ENCODE data around the gene GRIK2.
"Not testable (repeated sequence)": the region's sequence is repeated elsewhere in the genome, so short reads cannot be mapped to it uniquely, and the experiment has no call there.

GRIK2 gene

DNA sequence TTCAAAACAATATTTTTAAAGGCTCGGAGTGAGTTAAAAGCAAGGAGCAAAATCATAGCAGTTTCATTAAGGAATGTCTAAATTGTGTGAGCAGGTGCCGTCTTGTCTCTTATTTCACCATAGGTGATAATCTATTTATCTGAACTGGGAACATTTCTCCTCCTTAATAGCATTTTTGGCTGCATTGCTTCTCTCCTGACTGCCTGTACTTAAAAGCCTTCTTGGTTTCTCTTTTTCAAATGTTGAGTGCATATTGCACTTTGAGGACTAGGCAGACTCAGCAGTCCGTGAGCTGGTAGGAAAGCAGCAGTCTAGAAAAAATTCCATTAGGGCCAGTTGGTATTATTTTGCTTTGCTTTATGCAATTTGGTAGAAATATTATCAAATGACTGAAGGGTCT, 645.9 kb downstream of the GRIK2 start:
- Histone ChIP-seq H3K4me1 (ENCODE audit: control insufficient read depth, insufficient read depth, low read length) (peaks cover 10% of the 10 kb centered on the region; the same call in 1 of the 2 replicates), H3K27ac (ENCODE audit: low read depth, low read length) (no peak overlapping the region), H3K9ac (ENCODE audit: low read depth, low read length) (no peak overlapping the region), H3K27me3 (ENCODE audit: control insufficient read depth, insufficient read depth, low read length) (no peaks in the 10 kb centered on the region), H3K4me3 (ENCODE audit: low read depth, low read length) (no peak overlapping the region), H3K9me3 (ENCODE audit: control insufficient read depth, insufficient read depth, low read length) (no peaks in the 10 kb centered on the region), H3K36me3 (ENCODE audit: control insufficient read depth, insufficient read depth, low read length) (no peaks in the 10 kb centered on the region)

DNA sequence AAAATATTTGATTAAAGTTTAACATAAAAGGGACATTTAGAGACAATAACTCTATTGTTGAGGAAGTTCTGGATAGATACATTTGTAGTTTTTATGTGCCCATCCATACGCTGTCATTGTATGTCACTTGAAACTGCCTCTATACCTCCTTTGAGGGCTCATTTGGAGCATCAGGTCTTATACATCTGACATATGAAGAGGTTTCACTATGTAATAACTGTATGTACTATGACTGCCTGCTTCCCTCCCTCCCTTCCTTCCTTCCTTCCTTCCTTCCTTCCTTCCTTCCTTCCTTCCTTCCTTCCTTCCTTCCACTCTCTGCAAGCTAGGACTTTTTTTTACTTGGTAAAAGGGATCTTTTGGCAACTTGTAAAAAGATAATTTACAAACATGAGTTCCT, 657.5 kb downstream of the GRIK2 start:
- Histone ChIP-seq H3K27ac (ENCODE audit: low read depth, low read length) (no peak overlapping the region), H3K36me3 (ENCODE audit: control insufficient read depth, insufficient read depth, low read length) (no peaks in the 10 kb centered on the region), H3K4me1 (ENCODE audit: control insufficient read depth, insufficient read depth, low read length) (no peaks in the 10 kb centered on the region), H3K9ac (ENCODE audit: low read depth, low read length) (no peak overlapping the region), H3K4me3 (ENCODE audit: low read depth, low read length) (no peak overlapping the region), H3K27me3 (ENCODE audit: control insufficient read depth, insufficient read depth, low read length) (no peaks in the 10 kb centered on the region), H3K9me3 (ENCODE audit: control insufficient read depth, insufficient read depth, low read length) (no peaks in the 10 kb centered on the region)

DNA sequence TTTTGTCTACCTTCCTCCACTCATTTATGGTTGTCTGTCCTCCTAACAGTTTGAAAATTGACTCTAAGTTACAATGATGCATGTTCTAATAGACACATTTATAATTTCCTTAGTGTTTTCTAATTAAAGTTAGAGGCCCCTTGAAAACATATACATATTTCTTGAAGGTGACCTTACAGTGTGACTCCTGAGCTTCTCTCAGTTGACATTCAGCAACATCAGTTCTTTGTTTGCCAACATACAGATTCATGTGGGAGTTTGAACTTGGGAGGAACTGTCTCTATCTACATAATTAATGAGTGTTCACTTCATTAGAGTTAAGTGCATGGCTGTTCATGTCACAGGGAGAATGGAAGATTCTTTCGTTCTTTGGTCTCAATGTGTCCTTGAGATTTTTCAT, 658.2 kb downstream of the GRIK2 start:
- H3K4me3 ChIP-seq (ENCODE audit: low read depth, low read length) = no peak overlapping the region
- no peaks in the 10 kb centered on the region for H3K36me3 ChIP-seq (ENCODE audit: control insufficient read depth, insufficient read depth, low read length)
- H3K9ac ChIP-seq (ENCODE audit: low read depth, low read length) = no peak overlapping the region
- H3K27ac ChIP-seq (ENCODE audit: low read depth, low read length) = no peak overlapping the region
- no peaks in the 10 kb centered on the region for H3K9me3 ChIP-seq (ENCODE audit: control insufficient read depth, insufficient read depth, low read length)
- no peaks in the 10 kb centered on the region for H3K27me3 ChIP-seq (ENCODE audit: control insufficient read depth, insufficient read depth, low read length)
- no peaks in the 10 kb centered on the region for H3K4me1 ChIP-seq (ENCODE audit: control insufficient read depth, insufficient read depth, low read length)

DNA sequence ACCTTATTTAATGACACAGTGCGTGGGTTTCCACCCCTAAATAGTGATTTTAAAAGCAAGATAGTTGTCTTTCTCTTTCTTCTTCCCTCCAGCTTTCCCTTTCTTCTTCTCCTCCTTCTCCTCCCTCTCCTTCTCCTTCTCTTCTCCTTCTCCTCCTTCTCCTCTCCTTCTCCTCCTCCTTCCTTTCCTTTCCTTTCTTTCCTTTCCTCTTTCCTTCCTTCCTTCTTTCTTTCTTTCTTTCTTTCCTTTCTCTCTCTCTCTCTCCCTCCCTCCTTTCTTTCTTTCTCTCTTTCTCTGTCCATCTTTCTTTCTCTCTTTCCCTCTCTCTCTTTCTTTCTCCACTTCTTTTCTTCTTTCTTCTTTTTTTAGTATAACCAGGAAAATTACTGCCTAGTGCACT, 670.6 kb downstream of the GRIK2 start:
- H3K27me3 ChIP-seq (ENCODE audit: control insufficient read depth, insufficient read depth, low read length) = no peaks in the 10 kb centered on the region
- H3K9me3 ChIP-seq (ENCODE audit: control insufficient read depth, insufficient read depth, low read length) = no peaks in the 10 kb centered on the region
- no peak overlapping the region for H3K27ac ChIP-seq (ENCODE audit: low read depth, low read length)
- H3K4me1 ChIP-seq (ENCODE audit: control insufficient read depth, insufficient read depth, low read length) = no peaks in the 10 kb centered on the region
- H3K4me3 ChIP-seq (ENCODE audit: low read depth, low read length) = no peak overlapping the region
- no peak overlapping the region for H3K9ac ChIP-seq (ENCODE audit: low read depth, low read length)
- no peaks in the 10 kb centered on the region for H3K36me3 ChIP-seq (ENCODE audit: control insufficient read depth, insufficient read depth, low read length)

DNA sequence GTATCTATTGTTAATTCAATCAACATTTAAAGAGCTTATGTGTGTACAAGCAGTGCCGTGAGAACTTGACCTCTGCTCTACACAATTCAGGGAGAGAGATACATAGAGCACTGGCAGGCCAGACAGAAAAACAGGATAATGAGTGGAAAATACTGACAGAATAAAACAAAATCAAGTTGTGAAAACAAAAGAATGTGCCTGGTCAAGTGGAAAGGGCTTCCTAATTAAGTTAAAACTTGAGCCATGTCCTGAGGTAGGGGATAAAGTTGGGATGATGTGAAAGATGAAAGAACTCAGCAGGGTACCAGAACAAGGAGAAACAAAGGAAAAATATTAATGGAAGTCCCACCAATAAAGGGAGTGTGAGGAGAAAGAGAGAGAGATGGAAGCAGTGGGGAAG, 672.8 kb downstream of the GRIK2 start:
- Histone ChIP-seq H3K27ac (ENCODE audit: low read depth, low read length) (no peak overlapping the region), H3K27me3 (ENCODE audit: control insufficient read depth, insufficient read depth, low read length) (no peaks in the 10 kb centered on the region), H3K4me3 (ENCODE audit: low read depth, low read length) (no peak overlapping the region), H3K4me1 (ENCODE audit: control insufficient read depth, insufficient read depth, low read length) (no peaks in the 10 kb centered on the region), H3K9ac (ENCODE audit: low read depth, low read length) (no peak overlapping the region), H3K36me3 (ENCODE audit: control insufficient read depth, insufficient read depth, low read length) (no peaks in the 10 kb centered on the region), H3K9me3 (ENCODE audit: control insufficient read depth, insufficient read depth, low read length) (no peaks in the 10 kb centered on the region)

DNA sequence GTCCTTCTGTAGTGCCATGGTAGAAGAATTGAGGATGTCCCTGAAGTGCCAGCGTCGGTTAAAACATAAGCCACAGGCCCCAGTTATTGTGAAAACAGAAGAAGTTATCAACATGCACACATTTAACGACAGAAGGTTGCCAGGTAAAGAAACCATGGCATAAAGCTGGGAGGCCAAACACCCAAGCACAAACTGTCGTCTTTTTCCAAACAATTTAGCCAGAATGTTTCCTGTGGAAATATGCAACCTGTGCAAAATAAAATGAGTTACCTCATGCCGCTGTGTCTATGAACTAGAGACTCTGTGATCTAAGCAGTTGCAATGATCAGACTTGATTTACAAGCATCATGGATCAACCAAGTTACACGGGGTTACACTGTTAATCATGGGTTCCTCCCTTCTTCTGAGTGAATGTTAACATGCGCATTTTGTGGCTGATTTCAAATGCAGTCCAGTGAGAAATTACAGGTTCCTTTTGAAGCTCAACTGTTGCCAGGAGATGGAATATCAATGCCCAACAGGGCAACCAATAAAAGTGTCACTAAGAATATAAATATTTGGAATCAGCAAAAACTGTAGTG, 674.9 kb downstream of the GRIK2 start:
- Histone ChIP-seq H3K27me3 (ENCODE audit: control insufficient read depth, insufficient read depth, low read length) (no peaks in the 10 kb centered on the region), H3K9me3 (ENCODE audit: control insufficient read depth, insufficient read depth, low read length) (no peaks in the 10 kb centered on the region), H3K4me3 (ENCODE audit: low read depth, low read length) (no peak overlapping the region), H3K9ac (ENCODE audit: low read depth, low read length) (no peak overlapping the region), H3K27ac (ENCODE audit: low read depth, low read length) (no peak overlapping the region), H3K4me1 (ENCODE audit: control insufficient read depth, insufficient read depth, low read length) (no peaks in the 10 kb centered on the region), H3K36me3 (ENCODE audit: control insufficient read depth, insufficient read depth, low read length) (no peaks in the 10 kb centered on the region)

DNA sequence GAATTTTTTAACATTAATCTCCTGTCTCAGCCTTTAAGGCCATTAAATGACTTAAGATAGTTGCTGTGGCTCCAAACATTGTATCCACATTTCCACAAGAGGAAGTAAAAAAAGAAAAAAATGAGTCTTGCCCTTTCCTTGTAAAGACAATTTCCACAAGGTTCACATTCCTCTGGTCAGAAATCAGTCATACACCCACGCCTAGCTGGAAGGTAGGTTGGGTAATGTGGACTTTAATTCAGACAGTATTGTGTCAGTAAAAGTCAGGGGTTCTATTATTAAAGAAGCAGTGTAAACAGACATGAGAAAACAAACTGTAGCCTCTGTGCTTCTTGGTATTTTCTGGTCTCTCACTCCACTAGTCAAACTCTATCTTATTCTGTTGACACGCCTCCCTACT, 682.0 kb downstream of the GRIK2 start:
- no peak overlapping the region for H3K4me3 ChIP-seq (ENCODE audit: low read depth, low read length)
- H3K9me3 ChIP-seq (ENCODE audit: control insufficient read depth, insufficient read depth, low read length) = peaks cover 8% of the 10 kb centered on the region
- no peaks in the 10 kb centered on the region for H3K27me3 ChIP-seq (ENCODE audit: control insufficient read depth, insufficient read depth, low read length)
- no peak overlapping the region for H3K27ac ChIP-seq (ENCODE audit: low read depth, low read length)
- H3K9ac ChIP-seq (ENCODE audit: low read depth, low read length) = no peak overlapping the region
- H3K36me3 ChIP-seq (ENCODE audit: control insufficient read depth, insufficient read depth, low read length) = no peaks in the 10 kb centered on the region
- H3K4me1 ChIP-seq (ENCODE audit: control insufficient read depth, insufficient read depth, low read length) = no peaks in the 10 kb centered on the region

DNA sequence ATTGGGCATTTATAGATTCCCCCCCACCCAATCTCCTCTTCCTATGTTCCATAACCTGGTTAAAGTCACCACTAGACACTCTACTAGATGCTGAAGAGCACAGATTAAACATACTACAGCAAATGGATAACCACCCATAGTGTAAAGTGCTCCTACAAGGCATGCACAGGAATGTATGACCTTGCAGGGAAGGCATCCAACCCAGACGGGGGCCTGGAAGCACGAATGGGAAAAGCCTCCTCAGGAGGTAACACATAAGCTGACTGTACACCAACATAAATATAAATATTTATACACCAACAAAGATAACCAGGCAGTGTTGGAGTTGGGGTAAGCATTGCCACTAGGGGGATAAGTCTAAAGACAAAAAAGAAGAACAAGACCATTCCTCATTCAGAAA, 691.7 kb downstream of the GRIK2 start:
- Histone ChIP-seq H3K27ac (ENCODE audit: low read depth, low read length) (no peak overlapping the region), H3K27me3 (ENCODE audit: control insufficient read depth, insufficient read depth, low read length) (no peaks in the 10 kb centered on the region), H3K36me3 (ENCODE audit: control insufficient read depth, insufficient read depth, low read length) (no peaks in the 10 kb centered on the region), H3K9ac (ENCODE audit: low read depth, low read length) (no peak overlapping the region), H3K4me3 (ENCODE audit: low read depth, low read length) (no peak overlapping the region), H3K4me1 (ENCODE audit: control insufficient read depth, insufficient read depth, low read length) (no peaks in the 10 kb centered on the region), H3K9me3 (ENCODE audit: control insufficient read depth, insufficient read depth, low read length) (no peaks in the 10 kb centered on the region)

DNA sequence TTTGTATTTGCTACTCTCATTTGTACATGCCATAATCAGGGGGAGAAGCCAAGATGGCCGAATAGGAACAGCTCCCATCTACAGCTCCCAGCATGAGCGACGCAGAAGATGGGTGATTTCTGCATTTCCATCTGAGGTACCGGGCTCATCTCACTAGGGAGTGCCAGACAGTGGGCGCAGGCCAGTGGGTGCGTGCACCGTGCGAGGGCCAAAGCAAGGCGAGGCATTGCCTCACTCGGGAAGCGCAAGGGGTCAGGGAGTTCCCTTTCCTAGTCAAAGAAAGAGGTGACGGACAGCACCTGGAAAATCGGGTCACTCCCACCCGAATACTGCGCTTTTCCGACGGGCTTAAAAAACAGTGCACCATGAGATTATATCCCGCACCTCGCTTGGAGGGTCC, 694.7 kb downstream of the GRIK2 start:
- H3K9ac ChIP-seq (ENCODE audit: low read depth, low read length); H3K4me3 ChIP-seq (ENCODE audit: low read depth, low read length); H3K9me3 ChIP-seq (ENCODE audit: control insufficient read depth, insufficient read depth, low read length); H3K27me3 ChIP-seq (ENCODE audit: control insufficient read depth, insufficient read depth, low read length); H3K4me1 ChIP-seq (ENCODE audit: control insufficient read depth, insufficient read depth, low read length); H3K36me3 ChIP-seq (ENCODE audit: control insufficient read depth, insufficient read depth, low read length); H3K27ac ChIP-seq (ENCODE audit: low read depth, low read length): not testable (repeated sequence)

DNA sequence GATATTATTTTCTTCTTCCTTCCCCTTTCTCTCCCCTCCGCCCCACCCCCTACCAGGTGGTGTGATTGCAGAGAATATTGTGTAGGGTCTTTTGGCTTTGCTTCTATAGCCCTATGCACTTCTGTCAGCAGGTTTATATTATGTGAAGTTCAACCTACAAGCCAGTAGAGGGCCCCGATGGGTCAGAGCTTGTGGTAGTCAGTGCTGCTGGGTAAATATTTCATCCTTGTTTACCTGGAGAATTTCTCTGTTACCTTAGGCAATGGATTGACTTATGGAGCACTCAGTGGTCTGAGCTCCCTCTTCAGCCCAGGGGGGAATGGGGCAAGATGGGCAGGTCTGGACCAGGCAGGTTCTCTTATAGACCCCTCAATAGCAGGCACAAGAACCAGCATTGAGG, 720.9 kb downstream of the GRIK2 start:
- Histone ChIP-seq H3K9ac (ENCODE audit: low read depth, low read length) (no peak overlapping the region), H3K36me3 (ENCODE audit: control insufficient read depth, insufficient read depth, low read length) (no peaks in the 10 kb centered on the region), H3K9me3 (ENCODE audit: control insufficient read depth, insufficient read depth, low read length) (no peaks in the 10 kb centered on the region), H3K4me3 (ENCODE audit: low read depth, low read length) (no peak overlapping the region), H3K4me1 (ENCODE audit: control insufficient read depth, insufficient read depth, low read length) (no peaks in the 10 kb centered on the region), H3K27ac (ENCODE audit: low read depth, low read length) (no peak overlapping the region), H3K27me3 (ENCODE audit: control insufficient read depth, insufficient read depth, low read length) (no peaks in the 10 kb centered on the region)

DNA sequence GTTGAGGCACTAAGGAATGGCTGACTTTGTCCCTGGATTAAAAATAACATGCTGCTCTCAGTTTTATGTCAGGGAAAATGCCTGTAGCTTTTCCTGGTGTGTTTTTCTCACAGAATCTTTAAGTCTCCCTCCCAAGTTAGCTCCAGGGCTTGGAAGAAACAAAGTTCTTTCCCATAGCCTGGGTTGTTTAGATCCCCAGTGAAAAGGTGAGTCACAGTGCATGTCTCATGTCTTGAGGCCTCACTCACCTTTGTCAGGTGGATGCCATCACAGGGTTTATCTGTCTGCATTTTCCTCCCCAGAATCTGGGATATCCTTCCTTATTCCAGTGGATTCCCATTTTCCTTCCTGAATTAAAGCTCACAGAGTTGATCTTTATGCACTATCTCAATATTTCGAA, 722.4 kb downstream of the GRIK2 start:
- Histone ChIP-seq H3K9me3 (ENCODE audit: control insufficient read depth, insufficient read depth, low read length) (no peaks in the 10 kb centered on the region), H3K27me3 (ENCODE audit: control insufficient read depth, insufficient read depth, low read length) (no peaks in the 10 kb centered on the region), H3K4me3 (ENCODE audit: low read depth, low read length) (no peak overlapping the region), H3K4me1 (ENCODE audit: control insufficient read depth, insufficient read depth, low read length) (no peaks in the 10 kb centered on the region), H3K36me3 (ENCODE audit: control insufficient read depth, insufficient read depth, low read length) (no peaks in the 10 kb centered on the region), H3K27ac (ENCODE audit: low read depth, low read length) (no peak overlapping the region), H3K9ac (ENCODE audit: low read depth, low read length) (no peak overlapping the region)

DNA sequence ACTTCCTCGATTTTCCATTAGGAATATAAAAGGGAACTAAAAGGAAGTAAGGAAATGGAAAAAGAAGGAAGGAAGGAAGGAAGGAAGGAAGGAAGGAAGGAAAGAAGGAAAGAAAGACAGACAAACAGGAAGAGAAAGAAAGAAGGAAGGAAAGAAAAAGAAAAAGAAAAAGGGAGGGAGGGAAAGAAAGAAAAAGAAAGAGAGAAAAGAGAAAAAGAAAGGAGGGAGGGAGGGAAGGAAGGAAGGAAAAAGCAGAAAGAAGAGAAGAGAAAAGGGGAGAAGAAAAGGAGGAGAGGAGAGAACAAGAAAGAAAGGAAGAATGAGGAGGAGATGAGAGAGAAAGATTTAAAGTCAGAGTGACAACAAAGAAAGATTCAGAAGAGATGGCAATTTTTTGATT, 724.5 kb downstream of the GRIK2 start:
- Histone ChIP-seq H3K9me3 (ENCODE audit: control insufficient read depth, insufficient read depth, low read length) (no peaks in the 10 kb centered on the region), H3K27me3 (ENCODE audit: control insufficient read depth, insufficient read depth, low read length) (no peaks in the 10 kb centered on the region), H3K9ac (ENCODE audit: low read depth, low read length) (no peak overlapping the region)

More for the DNA sequence above, 724.5 kb downstream of the GRIK2 start:
- H3K36me3 ChIP-seq (ENCODE audit: control insufficient read depth, insufficient read depth, low read length) = no peaks in the 10 kb centered on the region
- no peaks in the 10 kb centered on the region for H3K4me1 ChIP-seq (ENCODE audit: control insufficient read depth, insufficient read depth, low read length)
- H3K27ac ChIP-seq (ENCODE audit: low read depth, low read length) = no peak overlapping the region
- no peak overlapping the region for H3K4me3 ChIP-seq (ENCODE audit: low read depth, low read length)

Data from HUES48 (cell line).